ENCODE data around the gene NOP53. TPM values are rescaled to one million over a fixed set of nuclear protein-coding genes. Genes with fewer than 3 reads are reported as not detected.

NOP53 gene
- total and polyA plus RNA-seq, 4 donors: 25.8 to 85.5 (median 38.6) TPM

- Histone ChIP-seq H3K4me1 (ENCODE audit: control insufficient read depth in 4 of 4, insufficient read depth in 4 of 4, low read length in 3 of 4) (peaks cover 0 to 9% (median 5%) of the 10 kb centered on the region in 4 donors), H3K36me3 (ENCODE audit: control insufficient read depth in 4 of 4, insufficient read depth in 3 of 4, low read depth in 1 of 4, low read length in 3 of 4) (no peaks in the 10 kb centered on the region), H3K27ac (ENCODE audit: low read depth in 1 of 2, low read length in 2 of 2) (no peak overlapping the region), H3K27me3 (ENCODE audit: control insufficient read depth in 4 of 4, insufficient read depth in 4 of 4, low read length in 3 of 4) (peaks cover 0 to 4% (median 1%) of the 10 kb centered on the region in 4 donors), H3K9me3 (ENCODE audit: control insufficient read depth in 4 of 4, low read length in 3 of 4) (no peaks in the 10 kb centered on the region), H3K9ac (ENCODE audit: low read depth in 1 of 2, low read length in 2 of 2) (no peak overlapping the region), H3K4me3 (ENCODE audit: low read depth in 1 of 3, low read length in 3 of 3) (no peak overlapping the region)
- DNase-seq (ENCODE audit: low spot score): no peak
- WGBS: 89% methylated on average over 8 of the region's 8 CpGs
- TF ChIP-seq TAF1 (conservative IDR thresholded peaks at IDR 0.05): no peak
- no peak for TF ChIP-seq ATF3 (IDR thresholded peaks at IDR 0.05)
- no peak for TF ChIP-seq RAD21 (IDR thresholded peaks at IDR 0.05)
- TF ChIP-seq RXRA (IDR thresholded peaks at IDR 0.05): no peak
- TF ChIP-seq NR2F2 (IDR thresholded peaks at IDR 0.05): no peak
- no peak for TF ChIP-seq GABPA (IDR thresholded peaks at IDR 0.05 in 1 of 2, conservative IDR thresholded peaks at IDR 0.05 in 1 of 2)
- TF ChIP-seq ZBTB33 (IDR thresholded peaks at IDR 0.05): no peak
- no peak for TF ChIP-seq JUND (IDR thresholded peaks at IDR 0.05)
- TF ChIP-seq SP1 (IDR thresholded peaks at IDR 0.05): no peak
- TF ChIP-seq HNF4A (conservative IDR thresholded peaks at IDR 0.05): no peak
- no peak for TF ChIP-seq HNF4G (IDR thresholded peaks at IDR 0.05)
- no peak for TF ChIP-seq EGR1 (IDR thresholded peaks at IDR 0.05; ENCODE audit: low read depth in 2 of 2)
- TF ChIP-seq FOXA2 (IDR thresholded peaks at IDR 0.05): no peak
Measured at GRCh38 chr19:47730910-47731309, 14.4 kb upstream of the NOP53 start.

GRCh38 chr19:47735131-47735530 is 10.2 kb upstream of the NOP53 start:
- H3K36me3 ChIP-seq (ENCODE audit: control insufficient read depth in 4 of 4, insufficient read depth in 3 of 4, low read depth in 1 of 4, low read length in 3 of 4): no peaks in the 10 kb centered on the region
- WGBS: 80% methylated on average over 4 of the region's 4 CpGs
- H3K4me3 ChIP-seq (ENCODE audit: low read depth in 1 of 3, low read length in 3 of 3): no peak overlapping the region
- peaks cover 0 to 4% (median 0%) of the 10 kb centered on the region in 4 donors for H3K27me3 ChIP-seq (ENCODE audit: control insufficient read depth in 4 of 4, insufficient read depth in 4 of 4, low read length in 3 of 4)
- DNase-seq (ENCODE audit: low spot score): no peak
- no peaks in the 10 kb centered on the region for H3K9me3 ChIP-seq (ENCODE audit: control insufficient read depth in 4 of 4, low read length in 3 of 4)
- H3K9ac ChIP-seq (ENCODE audit: low read depth in 1 of 2, low read length in 2 of 2): no peak overlapping the region
- no peak overlapping the region for H3K27ac ChIP-seq (ENCODE audit: low read depth in 1 of 2, low read length in 2 of 2)
- H3K4me1 ChIP-seq (ENCODE audit: control insufficient read depth in 4 of 4, insufficient read depth in 4 of 4, low read length in 3 of 4): no peaks in the 10 kb centered on the region
- TF ChIP-seq GABPA (IDR thresholded peaks at IDR 0.05 in 1 of 2, conservative IDR thresholded peaks at IDR 0.05 in 1 of 2) (no peak), HNF4G (IDR thresholded peaks at IDR 0.05) (no peak), RXRA (IDR thresholded peaks at IDR 0.05) (no peak), HNF4A (conservative IDR thresholded peaks at IDR 0.05) (no peak)

- DNase-seq (ENCODE audit: low spot score): no peak
- Histone ChIP-seq H3K9me3 (ENCODE audit: control insufficient read depth in 4 of 4, low read length in 3 of 4) (no peaks in the 10 kb centered on the region), H3K4me1 (ENCODE audit: control insufficient read depth in 4 of 4, insufficient read depth in 4 of 4, low read length in 3 of 4) (peaks cover 0 to 10% (median 5%) of the 10 kb centered on the region in 4 donors), H3K36me3 (ENCODE audit: control insufficient read depth in 4 of 4, insufficient read depth in 3 of 4, low read depth in 1 of 4, low read length in 3 of 4) (no peaks in the 10 kb centered on the region), H3K9ac (ENCODE audit: low read depth in 1 of 2, low read length in 2 of 2) (no peak overlapping the region), H3K27me3 (ENCODE audit: control insufficient read depth in 4 of 4, insufficient read depth in 4 of 4, low read length in 3 of 4) (no peaks in the 10 kb centered on the region), H3K4me3 (ENCODE audit: low read depth in 1 of 3, low read length in 3 of 3) (no peak overlapping the region), H3K27ac (ENCODE audit: low read depth in 1 of 2, low read length in 2 of 2) (no peak overlapping the region)
- 92% methylated on average over 48 of the region's 48 CpGs for WGBS
- no peak for TF ChIP-seq CTCF (IDR thresholded peaks at IDR 0.05; ENCODE audit: low read depth, low read length, missing input control)
- TF ChIP-seq REST (IDR thresholded peaks at IDR 0.05): no peak
- TF ChIP-seq SP1 (IDR thresholded peaks at IDR 0.05): no peak
- no peak for TF ChIP-seq RAD21 (IDR thresholded peaks at IDR 0.05)
- TF ChIP-seq RXRA (IDR thresholded peaks at IDR 0.05): no peak
- TF ChIP-seq JUND (IDR thresholded peaks at IDR 0.05): no peak
- no peak for TF ChIP-seq EGR1 (IDR thresholded peaks at IDR 0.05; ENCODE audit: low read depth in 2 of 2)
- TF ChIP-seq FOXA2 (IDR thresholded peaks at IDR 0.05): no peak
- TF ChIP-seq GABPA (IDR thresholded peaks at IDR 0.05 in 1 of 2, conservative IDR thresholded peaks at IDR 0.05 in 1 of 2): no peak
- no peak for TF ChIP-seq TAF1 (conservative IDR thresholded peaks at IDR 0.05)
Measured at GRCh38 chr19:47740866-47741519, 4.4 kb upstream of the NOP53 start.
